HG03558 (cell line): ENCODE results near the gene NR6A1.

Source experiments
- ATAC-seq: cut with Tn5 transposase; IDR thresholded peaks from one replicate; pipeline ENCODE4 v1.9.1; 2021; ENCODE audit warnings: moderate number of reproducible peaks; ENCODE audit not compliant: unreplicated experiment; ENCODE audit errors: extremely low read depth

Gene NR6A1

GRCh38 chr9:124771021-124771866 lies at the start of gene NR6A1:
Gene NR6A1 (minus strand): TSS chr9:124771311.
- ATAC-seq, result peak; percentile 64

- ATAC-seq, result no peak
These were observed 47.5 kb upstream of the NR6A1 start for GRCh38 chr9:124818431-124819281.

DNA sequence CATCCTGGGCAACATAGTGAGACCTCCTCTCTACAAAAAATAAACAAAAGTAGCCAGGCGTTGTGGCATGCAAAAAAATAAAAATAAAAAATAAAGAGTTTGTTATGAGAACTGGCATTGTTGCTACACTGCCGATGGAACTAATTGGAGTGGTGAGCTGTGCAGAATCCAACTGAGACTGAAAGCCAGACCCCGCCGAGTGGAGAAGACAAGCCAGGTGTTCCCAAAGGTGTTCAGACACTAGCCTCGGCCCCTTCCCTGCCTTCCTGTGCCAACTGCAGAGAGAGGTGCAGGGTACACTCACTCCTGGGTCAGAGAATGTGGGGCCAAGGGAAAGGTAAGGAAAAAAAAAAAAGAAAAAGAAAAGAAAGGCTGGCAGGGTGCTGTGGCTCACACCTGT lies 44.5 kb upstream of the NR6A1 start:
- no peak for ATAC-seq

DNA sequence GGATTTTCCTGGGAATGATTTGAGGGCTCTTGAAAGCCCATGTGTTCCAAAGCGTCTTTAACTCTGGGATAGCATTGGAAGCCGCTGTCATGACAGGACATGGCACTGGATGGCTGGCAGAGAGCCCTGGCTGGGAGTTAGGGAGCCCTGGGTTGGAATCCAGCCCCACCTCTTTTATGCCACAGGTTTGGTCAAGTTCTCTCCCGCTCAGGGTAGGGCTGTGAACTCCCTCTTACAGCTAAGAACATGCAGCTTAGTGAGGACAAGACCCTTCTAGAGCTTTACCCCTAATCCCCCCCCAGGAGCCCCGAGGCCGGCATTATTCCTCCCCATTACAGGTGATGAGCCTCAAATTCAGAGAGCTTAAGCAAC lies 43.0 kb upstream of the NR6A1 start:
- no peak for ATAC-seq

GRCh38 chr9:124813501-124814163 lies 42.5 kb upstream of the NR6A1 start:
- no peak for ATAC-seq

GRCh38 chr9:124813041-124813440 lies 41.9 kb upstream of the NR6A1 start:
- no peak for ATAC-seq

GRCh38 chr9:124812441-124812876 lies 41.3 kb upstream of the NR6A1 start:
- no peak for ATAC-seq

DNA sequence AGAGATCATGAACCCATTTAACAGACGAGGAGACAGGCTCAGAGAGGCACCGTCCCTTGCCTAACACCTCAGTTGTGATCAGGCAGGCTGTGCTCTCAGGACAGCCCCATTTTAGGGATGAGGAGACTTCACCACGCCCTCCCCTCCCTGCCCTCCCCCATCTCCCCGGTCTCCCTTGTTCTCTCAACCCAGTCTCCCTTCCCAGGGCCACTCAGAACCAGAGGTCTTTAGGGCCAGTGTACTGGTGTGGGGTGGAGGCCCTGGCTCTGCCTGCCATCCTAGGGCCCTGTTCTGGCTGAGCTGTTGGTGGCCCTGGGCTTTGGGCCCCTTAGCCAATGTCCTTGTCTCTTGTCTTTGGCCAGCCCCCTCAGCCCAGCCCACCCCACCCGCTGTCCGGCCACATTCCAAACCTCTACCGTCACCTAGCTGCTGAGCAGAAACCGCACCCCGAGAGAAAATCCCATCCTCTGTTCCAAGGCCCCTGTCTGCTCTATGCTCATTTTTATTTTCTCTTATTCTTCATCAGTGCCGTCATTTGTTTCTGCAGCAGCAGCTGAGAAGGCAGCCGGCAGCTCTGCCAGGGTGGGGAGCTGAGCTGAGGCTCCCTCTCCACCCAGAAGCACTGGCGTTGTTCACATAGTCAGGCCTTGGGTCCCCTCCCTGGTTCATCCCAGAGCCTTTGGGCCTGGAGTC lies 39.7 kb upstream of the NR6A1 start:
- ATAC-seq, result no peak

GRCh38 chr9:124809741-124810500 lies 38.8 kb upstream of the NR6A1 start:
- ATAC-seq, result no peak

GRCh38 chr9:124809211-124809610 lies 38.1 kb upstream of the NR6A1 start:
- ATAC-seq, result no peak

DNA sequence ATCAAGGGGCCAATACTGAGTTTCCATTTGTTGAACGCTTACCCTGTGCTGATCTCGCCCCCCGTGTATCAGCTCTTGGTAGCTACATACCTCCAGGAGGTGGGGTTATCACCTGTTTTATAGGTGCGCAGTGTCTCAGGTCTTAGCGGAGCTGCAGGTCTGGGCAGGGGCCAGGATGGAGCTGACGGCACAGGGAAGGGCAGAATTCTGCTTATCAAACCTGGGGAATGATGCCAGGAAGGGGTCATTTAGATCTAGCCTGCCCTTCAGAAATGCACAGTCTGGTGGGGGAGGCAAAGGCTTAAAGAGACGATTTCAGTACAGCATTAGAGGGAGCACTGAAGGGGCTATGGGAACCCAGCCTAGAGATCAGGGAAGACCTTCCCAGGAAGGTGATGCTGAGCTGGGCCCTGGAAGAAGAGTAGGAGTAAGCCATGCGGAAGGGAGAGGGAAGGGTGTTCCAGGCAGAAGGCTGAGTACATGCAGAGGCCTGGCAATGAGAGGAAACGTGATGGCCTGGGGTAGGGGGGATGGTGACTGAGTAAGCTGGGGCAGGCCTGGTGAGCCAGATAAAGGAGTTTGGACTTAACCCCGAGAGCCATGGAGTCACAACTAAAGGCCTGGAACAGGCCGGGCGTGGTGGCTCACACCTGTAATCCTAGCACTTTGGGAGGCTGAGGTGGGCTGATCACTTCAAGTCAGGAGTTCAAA lies 37.3 kb upstream of the NR6A1 start:
- ATAC-seq, result no peak

GRCh38 chr9:124805186-124805585 lies 34.1 kb upstream of the NR6A1 start:
- ATAC-seq, result no peak

DNA sequence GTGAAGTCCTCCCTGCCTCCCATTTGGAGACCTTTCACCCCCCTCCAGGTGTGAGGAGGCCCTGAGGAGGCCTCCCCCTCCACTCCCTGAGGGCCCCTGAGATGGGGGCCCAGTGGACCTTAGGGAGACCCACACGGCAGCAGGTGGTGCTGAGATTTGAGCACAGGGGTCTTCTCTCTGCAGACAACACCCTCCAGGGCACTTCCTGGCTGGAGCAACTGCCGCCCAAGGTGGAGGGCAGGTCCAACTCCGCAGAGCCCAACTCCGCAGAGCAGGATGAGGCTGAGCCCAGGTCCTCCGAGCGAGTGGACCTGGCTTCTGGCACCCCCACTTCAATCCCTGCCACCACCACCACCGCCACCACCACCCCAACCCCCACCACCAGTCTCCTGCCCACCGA lies 32.8 kb upstream of the NR6A1 start:
- ATAC-seq, result no peak

GRCh38 chr9:124802426-124802825 lies 31.3 kb upstream of the NR6A1 start:
- no peak for ATAC-seq

DNA sequence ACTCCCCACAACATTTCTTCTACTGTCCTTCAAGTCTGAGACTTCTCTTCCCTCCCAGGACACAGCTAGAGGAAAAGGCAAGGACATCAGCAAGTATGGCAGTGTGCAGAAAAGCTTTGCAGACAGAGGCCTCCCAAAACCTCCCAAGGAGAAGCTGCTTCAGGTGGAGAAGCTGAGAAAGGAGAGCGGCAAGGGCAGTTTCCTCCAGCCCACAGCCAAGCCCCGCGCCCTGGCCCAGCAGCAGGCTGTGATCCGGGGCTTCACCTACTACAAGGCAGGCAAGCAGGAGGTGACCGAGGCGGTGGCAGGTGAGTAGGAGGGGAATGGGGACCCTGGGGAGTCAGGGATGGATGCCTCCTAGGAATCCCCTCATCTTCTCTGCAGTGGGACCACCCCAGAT lies 30.2 kb upstream of the NR6A1 start:
- no peak for ATAC-seq

DNA sequence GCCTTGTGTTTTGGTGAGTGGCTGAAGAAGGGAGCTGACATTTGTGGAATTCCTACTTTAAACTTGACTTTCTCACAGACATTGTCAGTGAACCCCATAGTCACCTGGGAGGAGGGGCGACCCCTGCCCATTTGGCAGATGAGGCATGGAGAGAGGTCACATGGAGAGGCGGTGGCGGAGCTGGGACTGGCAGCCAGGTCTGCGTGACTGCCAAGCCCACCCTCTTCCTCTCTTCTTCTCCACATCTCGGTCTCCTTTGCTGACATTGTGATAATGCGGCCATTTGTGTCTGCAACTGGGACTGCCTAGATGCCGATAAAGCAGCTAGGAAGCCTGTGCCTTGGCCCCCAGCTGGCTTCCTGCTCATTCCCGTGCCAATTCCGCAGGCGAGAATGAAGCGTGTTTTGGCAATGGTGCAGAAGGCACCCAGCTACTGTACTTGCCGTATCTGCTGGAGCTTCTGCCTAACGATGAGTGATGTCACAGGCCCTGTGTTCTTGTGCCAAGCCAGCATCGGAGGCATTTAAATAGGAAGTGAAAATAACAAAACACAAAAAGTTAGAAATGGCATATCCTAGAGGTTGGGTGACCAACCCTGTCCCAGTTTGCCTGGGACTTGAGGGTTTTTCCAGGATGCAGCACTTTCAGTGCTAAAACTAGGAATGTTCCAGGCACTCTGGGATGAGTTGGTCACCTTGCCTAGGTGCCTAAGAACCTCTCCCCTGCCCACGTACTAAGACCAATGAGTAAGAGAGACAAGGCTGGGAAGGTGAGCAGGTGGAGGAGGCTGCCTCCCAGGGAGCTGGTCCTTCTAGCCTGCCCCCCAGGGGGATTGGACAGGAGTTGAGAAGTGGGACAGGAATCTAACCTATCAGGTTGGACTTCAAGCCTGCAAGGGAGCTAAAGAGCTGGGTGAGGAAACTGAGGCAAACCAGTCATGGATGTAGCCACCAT lies 29.5 kb upstream of the NR6A1 start:
- ATAC-seq, result no peak

- no peak for ATAC-seq
These were observed 28.3 kb upstream of the NR6A1 start for GRCh38 chr9:124799274-124800006.
